Right lung (tissue), 5 donors: Measurements from ENCODE around the gene REP15. TPM values are rescaled to one million over a fixed set of nuclear protein-coding genes. Genes with fewer than 3 reads are reported as not detected.
"Not testable (repeated sequence)": the region's sequence is repeated elsewhere in the genome, so short reads cannot be mapped to it uniquely, and the experiment has no call there.

Experiments
- DNase-seq, 2 donors: peaks; one replicate each; pipeline ENCODE4 v3.0.0-alpha.2; 2013
- polyA plus RNA-seq, 5 donors: library from polyadenylated mRNA; unstranded; fragments of 120-200 nt; gene quantifications; one replicate each; pipeline versions ENCODE4 v1.2.1 to v1.2.3, GENCODE V29; 2013; ENCODE audit warnings: inconsistent platforms in 1 of 5, low replicate concordance in 1 of 5; ENCODE audit not compliant: insufficient read length in 5 of 5, insufficient read depth in 1 of 5

The REP15 gene
- polyA plus RNA-seq, 5 donors: 2.6 to 3.3 (median 3.0) TPM

DNA sequence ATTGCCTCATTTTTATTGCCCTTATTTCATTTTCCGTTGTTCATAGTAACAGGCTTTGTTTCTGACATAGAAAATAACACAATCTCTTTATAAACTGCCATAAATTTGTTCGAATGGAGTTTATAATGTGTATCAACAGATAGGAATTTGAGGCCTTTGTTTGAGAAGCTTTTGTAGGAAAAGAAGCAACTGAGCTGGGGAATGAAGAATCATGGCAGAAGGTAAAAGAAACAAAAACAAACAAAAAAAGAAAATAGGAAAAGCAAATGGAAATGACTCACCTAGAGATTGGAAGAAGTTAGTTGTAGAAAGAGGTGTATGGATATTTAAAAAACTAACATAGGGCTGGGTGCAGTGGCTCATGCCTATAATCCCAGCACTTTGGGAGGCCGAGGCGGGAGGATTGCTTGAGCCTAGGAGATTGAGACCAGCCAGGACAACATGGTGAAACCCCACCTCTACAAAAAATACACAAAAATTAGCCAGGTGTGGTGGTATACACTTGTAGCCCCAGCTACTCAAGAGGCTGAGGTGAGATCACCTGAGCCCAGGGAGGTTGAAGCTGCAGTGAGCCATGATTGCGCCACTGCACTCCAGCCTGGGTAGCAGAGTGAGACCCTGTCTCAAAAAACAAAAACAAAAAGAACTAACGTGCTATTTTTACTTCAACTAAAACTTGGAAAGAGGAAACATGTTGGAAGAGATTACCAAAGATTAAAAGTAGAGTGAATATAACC is 523 bp upstream of the REP15 start:
- no peak for DNase-seq

GRCh38 chr12:27696864-27697564 is 767 bp downstream of the REP15 start:
- DNase-seq: no peak

DNA sequence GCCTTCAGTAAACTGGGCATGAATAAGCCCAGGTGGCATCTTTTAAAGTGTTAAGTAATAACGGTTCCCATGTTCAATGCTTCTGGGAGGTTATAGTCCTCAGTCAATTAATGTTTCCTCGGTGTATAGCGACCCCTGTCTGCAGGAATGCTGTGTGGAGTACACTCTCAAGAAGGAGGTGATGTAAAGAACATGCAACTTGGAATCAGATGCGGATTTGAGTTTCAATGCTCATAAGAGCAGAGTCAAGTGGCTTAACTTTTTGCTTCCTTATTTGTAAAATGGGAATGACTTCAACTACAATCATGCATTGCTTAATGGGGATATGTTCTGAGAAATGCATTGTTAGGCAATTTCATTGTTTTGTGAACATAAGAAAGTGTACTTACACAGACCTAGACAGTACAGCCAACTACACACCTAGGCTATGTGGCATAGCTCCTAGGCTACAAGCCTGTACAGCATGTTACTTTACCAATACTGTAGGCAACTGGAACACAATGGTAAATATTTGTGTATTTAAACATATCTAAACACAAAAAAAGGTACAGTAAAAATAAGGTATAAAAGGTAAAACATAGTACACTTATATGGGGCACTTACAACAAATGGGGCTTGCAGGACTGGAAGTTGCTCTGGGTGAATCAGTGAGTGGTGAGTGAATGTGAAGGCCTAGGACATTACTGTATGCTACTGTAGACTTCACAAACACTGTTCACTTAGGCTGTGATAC is 7.6 kb downstream of the REP15 start:
- peak; percentile 44 to 56 for DNase-seq

DNA sequence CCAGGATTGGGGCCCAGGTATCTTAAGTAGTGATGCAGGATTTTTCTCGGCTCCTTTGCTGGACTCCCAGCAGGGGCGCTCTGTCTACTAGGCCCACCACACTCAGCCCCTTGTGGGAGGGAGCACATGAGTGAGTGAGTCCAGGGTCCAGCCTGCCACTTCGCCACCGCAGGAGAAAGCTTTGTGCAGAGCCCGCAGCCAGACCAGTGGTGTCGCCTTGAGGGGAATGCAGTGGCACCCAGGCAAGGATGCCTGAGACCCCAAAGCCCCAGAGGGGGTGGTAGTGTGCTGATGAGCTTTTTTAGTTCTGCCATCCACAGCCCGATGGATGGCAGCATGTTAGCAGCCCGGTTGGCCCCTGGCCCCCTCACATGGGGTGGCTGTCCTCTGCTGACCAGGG is 9.0 kb downstream of the REP15 start:
- no peak for DNase-seq

DNA sequence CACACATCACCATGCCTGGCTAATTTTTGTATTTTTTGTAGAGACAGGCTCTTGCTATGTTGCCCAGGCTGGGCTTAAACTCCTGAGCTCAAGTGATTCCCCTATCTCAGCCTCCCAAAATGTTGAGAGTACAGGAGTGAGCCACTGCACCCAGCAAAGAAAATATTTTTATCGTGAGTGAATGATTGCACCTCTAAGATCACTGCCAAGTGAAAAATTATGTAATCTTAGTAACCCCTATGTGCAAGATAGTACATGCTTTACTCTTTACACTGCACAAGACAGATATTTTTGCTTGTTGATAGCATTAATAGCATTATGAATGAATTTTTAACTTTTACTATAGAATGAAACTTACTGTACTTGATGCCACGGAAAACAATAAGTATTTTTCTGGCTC is 11.0 kb downstream of the REP15 start:
- no peak for DNase-seq

- no peak for DNase-seq
These were observed 13.1 kb downstream of the REP15 start for GRCh38 chr12:27709212-27709931.

DNA sequence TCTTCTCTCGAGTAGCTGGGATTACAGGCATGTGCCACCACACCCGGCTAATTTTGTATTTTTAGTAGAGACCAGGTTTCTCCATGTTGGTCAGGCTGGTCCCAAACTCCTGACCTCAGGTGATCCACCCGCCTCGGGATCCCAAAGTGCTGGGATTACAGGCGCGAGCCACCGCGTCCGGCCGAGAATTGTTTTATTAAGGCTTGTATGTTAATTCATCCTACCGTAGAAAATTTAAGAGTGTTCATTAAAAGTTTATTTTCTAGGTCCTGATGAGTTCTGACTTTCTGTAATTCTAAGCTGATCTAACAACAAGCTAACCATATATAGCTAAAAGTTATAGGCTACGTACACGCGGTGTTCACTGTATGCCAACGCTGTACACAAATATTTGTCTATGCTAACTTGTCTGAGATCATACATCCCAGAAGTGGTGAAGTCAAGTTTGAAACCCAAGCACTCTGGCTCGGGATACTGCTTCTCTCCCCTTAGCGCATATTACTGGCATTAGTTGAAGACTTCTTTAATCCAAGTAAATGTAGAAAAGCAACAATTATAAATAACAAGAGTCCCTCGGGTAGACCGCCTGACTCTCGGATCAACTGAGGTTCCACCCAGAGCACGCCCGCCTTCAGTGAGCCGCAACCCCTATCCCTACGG is 13.8 kb downstream of the REP15 start:
- no peak for DNase-seq

- DNase-seq: peak; percentile 90 to 91
These were observed 14.5 kb downstream of the REP15 start, which contains the start of gene MRPS35 for GRCh38 chr12:27710592-27711316. MRPS35 (plus strand) TSS chr12:27710832; CDS start chr12:27710844, 12 bp downstream.

- no peak for DNase-seq
These were observed 15.1 kb downstream of the REP15 start for GRCh38 chr12:27711317-27711682.

- DNase-seq: no peak
These were observed 15.7 kb downstream of the REP15 start for GRCh38 chr12:27711967-27712366.

- DNase-seq: no peak
These were observed 27.0 kb downstream of the REP15 start for GRCh38 chr12:27723212-27723611.

GRCh38 chr12:27730097-27730588 is 33.9 kb downstream of the REP15 start:
- no peak for DNase-seq

DNA sequence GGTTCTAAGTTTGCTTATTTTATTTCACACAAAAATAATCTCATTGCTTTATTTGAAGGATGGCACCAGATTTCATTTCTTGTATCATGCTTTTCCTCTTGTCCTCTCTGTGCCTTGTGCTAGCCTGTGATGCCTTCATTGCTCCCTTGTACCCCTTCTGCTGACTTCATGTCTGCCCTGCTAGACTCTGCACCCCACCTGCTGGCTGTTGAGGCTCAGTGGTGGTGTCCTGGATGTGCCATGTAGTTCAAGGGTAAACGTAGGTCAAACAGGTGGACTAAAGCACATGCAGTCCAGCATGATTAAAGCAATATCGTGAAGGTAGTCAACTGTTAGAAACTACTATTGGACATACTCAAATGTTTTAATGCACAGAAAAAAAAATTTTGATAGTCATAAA is 36.0 kb downstream of the REP15 start:
- DNase-seq: no peak

DNA sequence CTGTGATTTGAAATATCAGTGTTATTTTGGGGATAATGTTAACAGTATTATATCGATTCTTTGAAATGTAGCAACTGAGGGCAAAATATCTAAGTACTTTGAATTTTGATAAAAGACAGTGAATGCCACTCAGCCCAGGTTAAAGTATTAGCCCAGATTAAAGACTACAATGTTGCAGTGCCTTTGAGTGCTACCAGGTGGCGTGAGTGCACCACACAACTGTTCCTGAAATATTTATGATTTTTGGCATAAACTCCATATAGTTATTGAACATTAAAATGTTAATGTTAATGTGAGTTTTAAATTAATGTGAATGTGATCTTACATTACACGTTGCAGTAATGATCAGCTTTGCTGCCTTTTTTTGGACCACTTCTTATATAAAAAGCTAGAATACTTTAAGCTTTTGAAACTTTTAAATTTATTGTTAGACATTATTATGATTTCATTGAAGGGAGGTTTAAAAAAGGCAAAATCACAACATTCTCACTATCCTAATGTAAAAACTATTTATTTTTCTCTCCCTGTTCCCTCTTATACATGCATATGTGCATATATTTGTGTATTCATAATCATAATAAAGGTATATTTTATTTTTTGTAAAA is 36.9 kb downstream of the REP15 start:
- DNase-seq: peak in 1 of 2 donors; percentile 23

- no peak for DNase-seq
These were observed 37.5 kb downstream of the REP15 start for GRCh38 chr12:27733791-27734190.

DNA sequence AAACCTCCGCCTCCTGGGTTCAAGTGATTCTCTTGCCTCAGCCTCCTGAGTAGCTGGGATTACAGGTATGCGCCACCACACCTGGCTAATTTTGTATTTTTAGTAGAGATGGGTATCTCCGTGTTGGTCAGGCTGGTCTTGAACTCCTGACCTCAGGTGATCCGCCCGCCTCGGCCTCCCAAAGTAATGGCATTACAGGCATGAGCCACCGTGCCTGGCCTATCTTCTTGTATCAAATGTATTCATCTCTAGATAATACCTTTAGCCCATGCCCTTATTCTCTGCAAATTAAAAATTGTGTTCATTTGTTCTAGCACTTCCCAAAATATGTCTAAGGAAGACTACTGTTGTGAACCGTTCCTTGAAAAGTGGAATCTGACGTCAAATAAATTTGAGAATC is 38.1 kb downstream of the REP15 start:
- DNase-seq: not testable (repeated sequence)

GRCh38 chr12:27743601-27744000 is 47.4 kb downstream of the REP15 start:
- no peak for DNase-seq

DNA sequence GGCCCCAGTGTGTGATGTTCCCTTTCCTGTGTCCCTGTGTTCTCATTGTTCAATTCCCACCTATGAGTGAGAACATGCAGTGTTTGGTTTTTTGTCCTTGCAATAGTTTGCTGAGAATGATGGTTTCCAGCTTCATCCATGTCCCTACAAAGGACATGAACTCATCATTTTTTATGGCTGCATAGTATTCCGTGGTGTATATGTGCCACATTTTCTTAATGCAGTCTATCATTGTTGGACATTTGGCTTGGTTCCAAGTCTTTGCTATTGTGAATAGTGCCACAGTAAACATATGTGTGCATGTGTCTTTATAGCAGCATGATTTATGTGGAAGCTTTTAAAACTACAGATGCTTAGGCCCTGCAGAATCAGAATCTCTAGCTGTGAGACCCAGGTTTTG is 49.5 kb downstream of the REP15 start:
- not testable (repeated sequence) for DNase-seq
